Loucy (cell line): Measurements from ENCODE around the gene PRKN.

Experiments used
- H2AFZ ChIP-seq: fragments of 200-600 bp; sonication (generic); 2 replicates; pipeline ENCODE4 v1.6.0; 2016; ENCODE audit warnings: antibody characterized with exemption, mild to moderate bottlenecking, low read length, moderate library complexity
- H3F3A ChIP-seq: fragments of 200-600 bp; 2 replicates; pipeline ENCODE4 v1.6.0; 2016; ENCODE audit warnings: antibody characterized with exemption, low read depth, mild to moderate bottlenecking
- H3K27me3 ChIP-seq: fragments of 200-600 bp; sonication (generic); 2 replicates; pipeline ENCODE4 v1.6.1; 2014; ENCODE audit warnings: low read length, mild to moderate bottlenecking; ENCODE audit not compliant: insufficient read depth, poor library complexity, severe bottlenecking
- H3K36me3 ChIP-seq: fragments of 200-600 bp; sonication (generic); 2 replicates; pipeline ENCODE4 v1.6.1; 2016; ENCODE audit warnings: low read length; ENCODE audit not compliant: insufficient read depth
- H3K4me1 ChIP-seq: fragments of 200-600 bp; sonication (generic); 2 replicates; pipeline ENCODE4 v1.5.1; 2014; ENCODE audit warnings: low read length, mild to moderate bottlenecking; ENCODE audit not compliant: insufficient read depth, poor library complexity, severe bottlenecking
- H3K4me2 ChIP-seq: fragments of 200-600 bp; sonication (generic); 2 replicates; pipeline ENCODE4 v1.6.0; 2014; ENCODE audit warnings: antibody characterized with exemption, low read length, low read depth, mild to moderate bottlenecking; ENCODE audit not compliant: poor library complexity, severe bottlenecking
- H3K4me3 ChIP-seq: fragments of 200-600 bp; sonication (generic); 2 replicates; pipeline ENCODE4 v1.5.1; 2014; ENCODE audit warnings: low read length, mild to moderate bottlenecking, mixed read lengths; ENCODE audit not compliant: poor library complexity, severe bottlenecking
- H3K79me2 ChIP-seq: fragments of 200-600 bp; sonication (generic); 2 replicates; pipeline ENCODE4 v1.6.1; 2014; ENCODE audit warnings: low read length; ENCODE audit not compliant: insufficient read depth
- H3K9ac ChIP-seq: fragments of 200-600 bp; sonication (generic); 2 replicates; pipeline ENCODE4 v1.6.0; 2014; ENCODE audit warnings: mild to moderate bottlenecking, low read depth, low read length, moderate library complexity; ENCODE audit not compliant: poor library complexity, severe bottlenecking
- H3K9me2 ChIP-seq: fragments of 200-600 bp; sonication (generic); replicated peaks from 2 replicates; pipeline ENCODE4 v1.6.1; 2016; ENCODE audit warnings: low read depth, low read length, mixed read lengths
- H3K9me3 ChIP-seq: fragments of 200-600 bp; sonication (generic); 2 replicates; pipeline ENCODE4 v1.6.1; 2014; ENCODE audit warnings: mild to moderate bottlenecking, antibody characterized with exemption, low read length, low read depth; ENCODE audit not compliant: insufficient read depth
- H4K20me1 ChIP-seq: fragments of 200-600 bp; sonication (generic); 2 replicates; pipeline ENCODE4 v1.6.0; 2014; ENCODE audit warnings: antibody characterized with exemption, low read length, mild to moderate bottlenecking; ENCODE audit not compliant: insufficient read depth, poor library complexity, severe bottlenecking
- EZH2phosphoT487 ChIP-seq: fragments of 200-600 bp; IDR thresholded peaks from 2 replicates; pipeline ENCODE4 v1.6.1; 2018; ENCODE audit warnings: antibody characterized with exemption, mild to moderate bottlenecking, moderate library complexity, borderline replicate concordance
- TF ChIP-seq, protein P1 (sequence below): fragments of 200-600 bp; sonication (generic); conservative IDR thresholded peaks from 2 replicates; pipeline ENCODE4 v1.5.1; 2014; ENCODE audit warnings: mild to moderate bottlenecking, antibody characterized with exemption, low read length

PRKN gene

DNA sequence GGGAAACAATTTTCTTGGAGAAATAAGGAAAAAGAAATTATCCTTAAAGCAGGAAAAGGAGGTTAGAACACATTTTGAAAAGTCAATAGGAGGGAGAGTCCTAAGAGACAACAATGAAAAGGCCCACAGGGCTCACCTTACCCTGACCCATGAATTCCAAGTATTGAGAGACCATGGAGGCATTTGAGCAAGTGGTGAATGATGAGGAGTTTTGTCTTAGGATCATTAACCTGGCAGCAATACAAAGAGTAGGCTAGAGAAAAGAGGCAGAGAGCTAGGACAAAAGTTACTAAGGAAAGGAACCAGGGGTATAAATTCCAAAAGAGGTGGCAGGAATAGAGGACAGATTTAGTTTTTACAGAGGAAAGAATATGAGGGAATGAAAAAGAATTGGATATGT is 44.9 kb upstream of the PRKN start:
- H3K4me2 ChIP-seq, result no peak overlapping the region
- no peaks in the 10 kb centered on the region for H3K36me3 ChIP-seq
- H3K4me1 ChIP-seq, result no peaks in the 10 kb centered on the region
- H3K9ac ChIP-seq, result no peak overlapping the region
- H4K20me1 ChIP-seq, result no peaks in the 10 kb centered on the region
- H3K4me3 ChIP-seq, result no peak overlapping the region
- no peak for TF ChIP-seq EZH2phosphoT487
- TF ChIP-seq, protein P1, sequence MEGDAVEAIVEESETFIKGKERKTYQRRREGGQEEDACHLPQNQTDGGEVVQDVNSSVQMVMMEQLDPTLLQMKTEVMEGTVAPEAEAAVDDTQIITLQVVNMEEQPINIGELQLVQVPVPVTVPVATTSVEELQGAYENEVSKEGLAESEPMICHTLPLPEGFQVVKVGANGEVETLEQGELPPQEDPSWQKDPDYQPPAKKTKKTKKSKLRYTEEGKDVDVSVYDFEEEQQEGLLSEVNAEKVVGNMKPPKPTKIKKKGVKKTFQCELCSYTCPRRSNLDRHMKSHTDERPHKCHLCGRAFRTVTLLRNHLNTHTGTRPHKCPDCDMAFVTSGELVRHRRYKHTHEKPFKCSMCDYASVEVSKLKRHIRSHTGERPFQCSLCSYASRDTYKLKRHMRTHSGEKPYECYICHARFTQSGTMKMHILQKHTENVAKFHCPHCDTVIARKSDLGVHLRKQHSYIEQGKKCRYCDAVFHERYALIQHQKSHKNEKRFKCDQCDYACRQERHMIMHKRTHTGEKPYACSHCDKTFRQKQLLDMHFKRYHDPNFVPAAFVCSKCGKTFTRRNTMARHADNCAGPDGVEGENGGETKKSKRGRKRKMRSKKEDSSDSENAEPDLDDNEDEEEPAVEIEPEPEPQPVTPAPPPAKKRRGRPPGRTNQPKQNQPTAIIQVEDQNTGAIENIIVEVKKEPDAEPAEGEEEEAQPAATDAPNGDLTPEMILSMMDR, result no peak
- no peak overlapping the region for H2AFZ ChIP-seq
- no peaks in the 10 kb centered on the region for H3K79me2 ChIP-seq
- H3K9me3 ChIP-seq, result no peaks in the 10 kb centered on the region
- no peaks in the 10 kb centered on the region for H3F3A ChIP-seq
- H3K27me3 ChIP-seq, result no peaks in the 10 kb centered on the region
- no peaks in the 10 kb centered on the region for H3K9me2 ChIP-seq

DNA sequence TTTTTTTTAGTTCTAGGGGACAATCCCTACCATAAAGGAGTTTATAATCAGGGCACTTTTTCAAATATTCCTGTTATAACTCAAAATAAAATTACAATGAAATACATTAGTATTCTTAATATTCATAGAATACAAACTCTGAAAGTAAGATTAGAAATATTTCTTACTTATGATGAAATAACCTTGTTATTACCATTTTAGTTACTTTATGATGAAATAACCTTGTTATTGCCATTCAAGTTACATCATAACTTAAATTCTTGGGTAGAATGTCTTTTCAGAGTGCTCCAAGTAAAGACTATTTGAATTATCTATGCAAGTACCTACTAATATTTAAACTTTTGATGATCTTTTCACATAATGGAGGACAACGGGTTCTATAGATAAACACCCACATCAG is 43.4 kb upstream of the PRKN start:
- Histone ChIP-seq H4K20me1 (no peaks in the 10 kb centered on the region), H3F3A (no peaks in the 10 kb centered on the region), H3K36me3 (no peaks in the 10 kb centered on the region), H3K9me3 (no peaks in the 10 kb centered on the region), H3K79me2 (no peaks in the 10 kb centered on the region), H3K9me2 (no peaks in the 10 kb centered on the region), H3K9ac (no peak overlapping the region), H3K4me1 (no peaks in the 10 kb centered on the region), H2AFZ (no peak overlapping the region), H3K4me2 (no peak overlapping the region), H3K27me3 (no peaks in the 10 kb centered on the region), H3K4me3 (no peak overlapping the region)
- no peak for TF ChIP-seq EZH2phosphoT487
- TF ChIP-seq, protein P1, result no peak

DNA sequence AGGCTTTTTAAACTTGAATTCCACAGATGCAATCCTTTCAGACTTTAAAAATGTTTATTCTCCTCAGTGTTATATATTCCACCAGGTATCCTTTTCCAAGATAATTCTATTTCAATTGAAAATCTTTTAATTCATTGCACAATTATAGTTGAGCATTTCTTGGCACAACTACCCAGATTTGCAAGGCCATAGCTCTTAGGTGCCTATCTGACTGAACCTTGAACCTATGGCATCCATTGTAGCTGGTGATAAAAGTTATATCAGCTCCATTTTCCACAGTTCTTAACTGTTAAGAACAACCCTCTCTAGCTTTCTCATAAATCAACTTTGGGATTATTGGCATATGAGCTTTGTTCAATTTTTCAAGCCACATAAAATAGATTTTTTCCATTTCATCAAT is 42.6 kb upstream of the PRKN start:
- no peaks in the 10 kb centered on the region for H4K20me1 ChIP-seq
- H3K27me3 ChIP-seq, result no peaks in the 10 kb centered on the region
- H3K9me3 ChIP-seq, result no peaks in the 10 kb centered on the region
- H3K36me3 ChIP-seq, result no peaks in the 10 kb centered on the region
- H3K79me2 ChIP-seq, result no peaks in the 10 kb centered on the region
- TF ChIP-seq EZH2phosphoT487, result no peak
- TF ChIP-seq, protein P1, result no peak
- no peaks in the 10 kb centered on the region for H3K4me1 ChIP-seq
- H3K9ac ChIP-seq, result no peak overlapping the region
- H3K4me3 ChIP-seq, result no peak overlapping the region
- H2AFZ ChIP-seq, result no peak overlapping the region
- H3K9me2 ChIP-seq, result no peaks in the 10 kb centered on the region
- H3K4me2 ChIP-seq, result no peak overlapping the region
- no peaks in the 10 kb centered on the region for H3F3A ChIP-seq
